DOHH2 (cell line): Measurements from ENCODE around the gene CCNI.

Source experiments
- H3F3A ChIP-seq: fragments of 200-600 bp; sonication (generic), shearing (Covaris generic); 2 replicates; pipeline ENCODE4 v1.6.0; 2016; ENCODE audit warnings: antibody characterized with exemption, mild to moderate bottlenecking; ENCODE audit not compliant: control insufficient read depth, insufficient read depth
- H3K27ac ChIP-seq: fragments of 200-600 bp; sonication (generic); 2 replicates; pipeline ENCODE4 v1.5.1; 2014; ENCODE audit warnings: low read depth, mild to moderate bottlenecking, low read length, moderate library complexity
- H3K27me3 ChIP-seq: fragments of 200-600 bp; sonication (generic); 2 replicates; pipeline ENCODE4 v1.6.1; 2014; ENCODE audit warnings: mild to moderate bottlenecking, low read length, mixed read lengths; ENCODE audit not compliant: control insufficient read depth
- H3K36me3 ChIP-seq: fragments of 200-600 bp; sonication (generic); 2 replicates; pipeline ENCODE4 v1.6.1; 2014; ENCODE audit warnings: mild to moderate bottlenecking, low read length, moderate library complexity, mixed read lengths; ENCODE audit not compliant: control insufficient read depth
- H3K4me1 ChIP-seq: fragments of 200-600 bp; sonication (generic); 2 replicates; pipeline ENCODE4 v1.6.1; 2014; ENCODE audit warnings: mild to moderate bottlenecking, low read length, mixed read lengths; ENCODE audit not compliant: control insufficient read depth
- H3K4me2 ChIP-seq: fragments of 200-600 bp; sonication (generic); 2 replicates; pipeline ENCODE4 v1.6.0; 2014; ENCODE audit warnings: mild to moderate bottlenecking, low read length, moderate library complexity
- H3K4me3 ChIP-seq: fragments of 200-600 bp; sonication (generic); 2 replicates; pipeline ENCODE4 v1.5.1; 2014; ENCODE audit warnings: mild to moderate bottlenecking, low read length, mixed read lengths
- H3K79me2 ChIP-seq: fragments of 200-600 bp; sonication (generic); 2 replicates; pipeline ENCODE4 v1.6.1; 2014; ENCODE audit warnings: mild to moderate bottlenecking, low read length, mixed read lengths; ENCODE audit not compliant: control insufficient read depth
- H3K9me2 ChIP-seq: fragments of 200-600 bp; sonication (generic); replicated peaks from 2 replicates; pipeline ENCODE4 v1.6.1; 2014; ENCODE audit warnings: mild to moderate bottlenecking, low read length, mixed read lengths; ENCODE audit not compliant: control insufficient read depth
- H3K9me3 ChIP-seq: fragments of 200-600 bp; sonication (generic); 2 replicates; pipeline ENCODE4 v1.6.1; 2014; ENCODE audit warnings: antibody characterized with exemption, low read length, mixed read lengths; ENCODE audit not compliant: control insufficient read depth, insufficient read depth
- H4K20me1 ChIP-seq: fragments of 200-600 bp; sonication (generic); 2 replicates; pipeline ENCODE4 v1.6.0; 2014; ENCODE audit warnings: low read depth, mild to moderate bottlenecking, antibody characterized with exemption, low read length, moderate library complexity; ENCODE audit not compliant: control insufficient read depth, insufficient read depth
- EZH2phosphoT487 ChIP-seq: fragments of 200-600 bp; sonication (generic); IDR thresholded peaks from 2 replicates; pipeline ENCODE4 v1.6.1; 2017; ENCODE audit warnings: borderline replicate concordance, mild to moderate bottlenecking, antibody characterized with exemption, low read length, moderate library complexity, mixed read lengths
- TF ChIP-seq, protein P1 (sequence below): fragments of 200-600 bp; sonication (generic); IDR thresholded peaks from one replicate; pipeline ENCODE4 v1.5.1; 2014; ENCODE audit warnings: antibody characterized with exemption, mild to moderate bottlenecking, low read depth, low read length; ENCODE audit not compliant: poor library complexity, severe bottlenecking

CCNI gene

DNA sequence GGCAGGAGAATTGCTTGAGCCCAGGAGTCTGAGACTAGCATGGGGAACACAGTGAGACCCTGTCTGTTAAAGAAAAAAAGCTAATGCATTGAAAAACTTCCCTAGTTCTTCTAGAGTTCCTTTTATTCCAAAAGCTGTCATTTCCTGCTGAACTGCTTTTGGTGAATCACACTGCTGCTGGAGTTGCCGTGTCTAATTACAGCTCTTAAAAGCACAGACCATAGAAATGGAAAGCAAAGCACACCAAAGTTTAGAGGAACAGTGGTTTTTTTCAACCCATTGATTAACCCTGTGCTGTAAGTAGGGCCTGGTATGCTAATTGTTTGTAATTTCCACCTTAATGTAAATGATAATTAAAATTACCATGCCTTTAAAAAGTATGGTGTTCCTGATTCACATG, 73.9 kb downstream of the CCNI start:
- H3K4me3 ChIP-seq: no peak overlapping the region
- no peaks in the 10 kb centered on the region for H3F3A ChIP-seq
- no peak overlapping the region for H3K27ac ChIP-seq
- H3K4me2 ChIP-seq: no peak overlapping the region
- H3K27me3 ChIP-seq: no peaks in the 10 kb centered on the region
- peaks cover 31% of the 10 kb centered on the region for H3K36me3 ChIP-seq
- TF ChIP-seq, protein P1, sequence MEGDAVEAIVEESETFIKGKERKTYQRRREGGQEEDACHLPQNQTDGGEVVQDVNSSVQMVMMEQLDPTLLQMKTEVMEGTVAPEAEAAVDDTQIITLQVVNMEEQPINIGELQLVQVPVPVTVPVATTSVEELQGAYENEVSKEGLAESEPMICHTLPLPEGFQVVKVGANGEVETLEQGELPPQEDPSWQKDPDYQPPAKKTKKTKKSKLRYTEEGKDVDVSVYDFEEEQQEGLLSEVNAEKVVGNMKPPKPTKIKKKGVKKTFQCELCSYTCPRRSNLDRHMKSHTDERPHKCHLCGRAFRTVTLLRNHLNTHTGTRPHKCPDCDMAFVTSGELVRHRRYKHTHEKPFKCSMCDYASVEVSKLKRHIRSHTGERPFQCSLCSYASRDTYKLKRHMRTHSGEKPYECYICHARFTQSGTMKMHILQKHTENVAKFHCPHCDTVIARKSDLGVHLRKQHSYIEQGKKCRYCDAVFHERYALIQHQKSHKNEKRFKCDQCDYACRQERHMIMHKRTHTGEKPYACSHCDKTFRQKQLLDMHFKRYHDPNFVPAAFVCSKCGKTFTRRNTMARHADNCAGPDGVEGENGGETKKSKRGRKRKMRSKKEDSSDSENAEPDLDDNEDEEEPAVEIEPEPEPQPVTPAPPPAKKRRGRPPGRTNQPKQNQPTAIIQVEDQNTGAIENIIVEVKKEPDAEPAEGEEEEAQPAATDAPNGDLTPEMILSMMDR: no peak
- no peak for TF ChIP-seq EZH2phosphoT487
- H4K20me1 ChIP-seq: no peaks in the 10 kb centered on the region
- H3K79me2 ChIP-seq: no peaks in the 10 kb centered on the region
- H3K9me3 ChIP-seq: no peaks in the 10 kb centered on the region
- no peaks in the 10 kb centered on the region for H3K4me1 ChIP-seq
- no peaks in the 10 kb centered on the region for H3K9me2 ChIP-seq

DNA sequence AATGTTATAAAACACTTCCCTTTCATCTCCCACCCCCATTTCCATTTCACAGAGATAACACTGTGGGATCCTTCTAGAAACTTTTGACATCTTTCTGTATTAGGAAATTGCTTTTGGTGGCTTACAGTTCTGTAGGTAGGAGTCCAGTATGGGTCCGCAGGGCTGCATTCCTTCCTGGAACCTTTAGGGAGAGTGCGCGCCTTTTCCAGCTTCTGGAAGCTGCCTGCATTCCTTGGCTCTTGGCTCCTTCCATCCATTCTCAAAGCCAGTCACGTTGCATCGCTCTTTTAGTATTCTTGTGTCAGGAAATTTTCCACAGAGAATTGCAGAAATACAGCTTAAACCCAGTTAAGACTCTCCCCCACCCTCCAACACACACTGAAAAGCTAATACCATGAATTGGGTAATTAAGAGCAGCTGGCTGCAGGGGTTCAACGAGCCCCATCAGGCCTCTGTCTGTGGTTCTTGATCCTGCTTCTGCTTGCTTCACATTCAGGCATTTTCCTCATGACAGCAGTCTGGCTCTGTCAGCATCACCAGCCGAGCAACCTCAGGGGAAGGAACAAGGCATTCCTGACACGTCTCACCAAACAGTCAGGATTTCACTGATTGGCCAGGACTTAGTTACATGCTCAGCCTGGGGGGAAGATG, 77.4 kb downstream of the CCNI start:
- H3K79me2 ChIP-seq: peaks cover 4% of the 10 kb centered on the region; the same call in 1 of the 2 replicates
- H3K27me3 ChIP-seq: no peaks in the 10 kb centered on the region
- H3K4me2 ChIP-seq: no peak overlapping the region
- no peak overlapping the region for H3K27ac ChIP-seq
- no peak overlapping the region for H3K4me3 ChIP-seq
- H3F3A ChIP-seq: no peaks in the 10 kb centered on the region
- H3K4me1 ChIP-seq: peaks cover 11% of the 10 kb centered on the region
- H3K36me3 ChIP-seq: peaks cover 24% of the 10 kb centered on the region
- H3K9me2 ChIP-seq: no peaks in the 10 kb centered on the region
- H3K9me3 ChIP-seq: no peaks in the 10 kb centered on the region
- no peaks in the 10 kb centered on the region for H4K20me1 ChIP-seq
- TF ChIP-seq EZH2phosphoT487: no peak
- TF ChIP-seq, protein P1: no peak

DNA sequence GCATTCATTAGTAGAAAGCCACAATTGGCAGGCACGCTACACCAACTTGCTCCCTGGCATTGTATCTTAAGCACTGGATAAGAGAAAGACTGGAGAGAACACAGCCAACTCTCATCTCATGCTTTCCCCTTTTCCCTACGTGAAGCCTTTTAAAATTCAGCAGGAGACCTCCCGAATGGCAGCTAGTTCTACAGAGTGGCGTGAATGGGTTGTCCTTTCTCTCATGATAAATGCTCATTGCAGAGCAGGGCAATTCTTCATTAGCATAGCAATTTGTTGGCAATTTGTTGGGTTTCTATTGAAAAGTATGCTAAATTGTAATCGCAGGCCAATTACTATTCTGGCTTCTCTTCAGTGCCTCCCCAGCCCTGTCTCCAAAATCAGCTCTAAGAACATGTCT, 78.3 kb downstream of the CCNI start:
- no peaks in the 10 kb centered on the region for H4K20me1 ChIP-seq
- H3K9me3 ChIP-seq: no peaks in the 10 kb centered on the region
- no peak overlapping the region for H3K4me3 ChIP-seq
- H3K9me2 ChIP-seq: no peaks in the 10 kb centered on the region
- H3K79me2 ChIP-seq: peaks cover 11% of the 10 kb centered on the region
- TF ChIP-seq, protein P1: no peak
- H3K4me1 ChIP-seq: peaks cover 16% of the 10 kb centered on the region
- no peak overlapping the region for H3K4me2 ChIP-seq
- H3F3A ChIP-seq: no peaks in the 10 kb centered on the region
- H3K27ac ChIP-seq: no peak overlapping the region
- peaks cover 24% of the 10 kb centered on the region for H3K36me3 ChIP-seq
- no peaks in the 10 kb centered on the region for H3K27me3 ChIP-seq
